Prostate gland (tissue), 2 donors: Measurements from ENCODE around the gene TOM1L2. TPM values are rescaled to one million over a fixed set of nuclear protein-coding genes. Genes with fewer than 3 reads are reported as not detected.

Source experiments
- DNase-seq: peaks from one replicate; pipeline ENCODE4 v3.0.0-alpha.2; 2019; ENCODE audit warnings: low spot score
- H3K27ac ChIP-seq, 2 donors: fragments of 200-600 bp; sonication (generic); 2 replicates each; pipeline ENCODE4 v1.5.1; 2017 to 2019
- H3K27me3 ChIP-seq: fragments of 200-600 bp; sonication (generic); replicated peaks from 2 replicates; pipeline ENCODE4 v1.5.1; 2019; ENCODE audit not compliant: insufficient read depth
- H3K36me3 ChIP-seq, 2 donors: fragments of 200-600 bp; sonication (generic); 1 replicate in 1 of 2; 2 replicates in 1 of 2; pipeline versions ENCODE4 v1.5.1 to v1.8.1; 2017 to 2019
- H3K4me1 ChIP-seq: fragments of 200-600 bp; sonication (generic); replicated peaks from 2 replicates; pipeline ENCODE4 v1.5.1; 2019
- H3K4me3 ChIP-seq, 2 donors: fragments of 200-600 bp; sonication (generic); 2 replicates each; pipeline ENCODE4 v1.5.1; 2017 to 2019
- H3K9me3 ChIP-seq: fragments of 200-600 bp; sonication (generic); 2 replicates; pipeline ENCODE4 v1.5.1; 2017
- POLR2A ChIP-seq: fragments of 450-650 bp; IDR thresholded peaks from one replicate; pipeline ENCODE4 v1.6.1; 2016; ENCODE audit warnings: antibody characterized with exemption, mild to moderate bottlenecking
- POLR2AphosphoS5 ChIP-seq: sonication (generic); formaldehyde crosslinking; IDR thresholded peaks from one replicate; pipeline ENCODE4 v1.6.1; 2017; ENCODE audit warnings: antibody characterized with exemption
- WGBS: methylation state at CpG from one replicate; pipeline ENCODE4 v1.1.5; 2018; 5-methylcytosine and 5-hydroxymethylcytosine counted together
- intact Hi-C: fragments of 100-400 bp; cut with DNase I; formaldehyde crosslinking; loops from one replicate; pipeline ENCODE4 v1.14.2; 2022
- total RNA-seq, 2 donors: library from RNA; depleted of rRNA; stranded (reverse); fragments of >200 nt; gene quantifications; one replicate each; pipeline ENCODE4 v1.1.0, GENCODE V29; 2016
- TF ChIP-seq, protein P1 (sequence below), 4 experiments: fragments of 200-600 bp in 2 of 4; fragments of 450-650 bp in 2 of 4; sonication (generic) in 2 of 4; IDR thresholded peaks; 1 replicate in 3 of 4; 2 replicates in 1 of 4; pipeline ENCODE4 v1.5.1; 2016 to 2019; ENCODE audit warnings: antibody characterized with exemption in 4 of 4, mild to moderate bottlenecking in 2 of 4, moderate library complexity in 2 of 4

TOM1L2 gene
- total RNA-seq, 2 donors from 2014 or later: 162 to 185 TPM

DNA sequence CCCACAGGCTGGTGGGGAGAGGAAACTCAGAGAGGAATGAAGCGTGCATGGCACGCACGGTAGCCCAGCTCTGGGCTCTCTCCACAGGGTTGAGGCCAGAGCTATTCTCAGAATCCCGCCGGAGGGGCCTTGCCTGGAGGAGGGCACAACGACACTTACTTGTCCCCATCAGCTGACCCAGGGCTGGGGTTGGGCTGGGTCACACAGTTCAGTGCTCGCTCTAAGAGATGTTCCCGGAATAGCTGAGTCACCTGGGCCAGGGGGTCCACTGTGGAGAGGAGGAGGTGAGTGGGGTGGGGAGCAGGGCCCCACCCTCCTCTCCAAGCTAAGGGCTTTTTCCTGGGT lies 157.2 kb downstream of the TOM1L2 start:
- Histone ChIP-seq H3K4me3 (no peak overlapping the region), H3K27me3 (no peaks in the 10 kb centered on the region), H3K36me3 (peaks cover 3 to 19% of the 10 kb centered on the region in 2 donors), H3K4me1 (peaks cover 44% of the 10 kb centered on the region), H3K9me3 (no peaks in the 10 kb centered on the region), H3K27ac (peak overlapping the region; percentile 80 to 94)
- TF ChIP-seq POLR2AphosphoS5: no peak
- no peak for TF ChIP-seq POLR2A
- TF ChIP-seq, protein P1, sequence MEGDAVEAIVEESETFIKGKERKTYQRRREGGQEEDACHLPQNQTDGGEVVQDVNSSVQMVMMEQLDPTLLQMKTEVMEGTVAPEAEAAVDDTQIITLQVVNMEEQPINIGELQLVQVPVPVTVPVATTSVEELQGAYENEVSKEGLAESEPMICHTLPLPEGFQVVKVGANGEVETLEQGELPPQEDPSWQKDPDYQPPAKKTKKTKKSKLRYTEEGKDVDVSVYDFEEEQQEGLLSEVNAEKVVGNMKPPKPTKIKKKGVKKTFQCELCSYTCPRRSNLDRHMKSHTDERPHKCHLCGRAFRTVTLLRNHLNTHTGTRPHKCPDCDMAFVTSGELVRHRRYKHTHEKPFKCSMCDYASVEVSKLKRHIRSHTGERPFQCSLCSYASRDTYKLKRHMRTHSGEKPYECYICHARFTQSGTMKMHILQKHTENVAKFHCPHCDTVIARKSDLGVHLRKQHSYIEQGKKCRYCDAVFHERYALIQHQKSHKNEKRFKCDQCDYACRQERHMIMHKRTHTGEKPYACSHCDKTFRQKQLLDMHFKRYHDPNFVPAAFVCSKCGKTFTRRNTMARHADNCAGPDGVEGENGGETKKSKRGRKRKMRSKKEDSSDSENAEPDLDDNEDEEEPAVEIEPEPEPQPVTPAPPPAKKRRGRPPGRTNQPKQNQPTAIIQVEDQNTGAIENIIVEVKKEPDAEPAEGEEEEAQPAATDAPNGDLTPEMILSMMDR (IDR thresholded peaks at IDR 0.05): no peak
- 68% methylated on average over 8 of the region's 8 CpGs for WGBS
- intact Hi-C loops: loop anchor here (5.0 to 10.0 kb wide), 2 partner anchors 102 to 220 kb away; partner anchors contain the start of genes ATPAF2 and GID4
- DNase-seq: no peak

DNA sequence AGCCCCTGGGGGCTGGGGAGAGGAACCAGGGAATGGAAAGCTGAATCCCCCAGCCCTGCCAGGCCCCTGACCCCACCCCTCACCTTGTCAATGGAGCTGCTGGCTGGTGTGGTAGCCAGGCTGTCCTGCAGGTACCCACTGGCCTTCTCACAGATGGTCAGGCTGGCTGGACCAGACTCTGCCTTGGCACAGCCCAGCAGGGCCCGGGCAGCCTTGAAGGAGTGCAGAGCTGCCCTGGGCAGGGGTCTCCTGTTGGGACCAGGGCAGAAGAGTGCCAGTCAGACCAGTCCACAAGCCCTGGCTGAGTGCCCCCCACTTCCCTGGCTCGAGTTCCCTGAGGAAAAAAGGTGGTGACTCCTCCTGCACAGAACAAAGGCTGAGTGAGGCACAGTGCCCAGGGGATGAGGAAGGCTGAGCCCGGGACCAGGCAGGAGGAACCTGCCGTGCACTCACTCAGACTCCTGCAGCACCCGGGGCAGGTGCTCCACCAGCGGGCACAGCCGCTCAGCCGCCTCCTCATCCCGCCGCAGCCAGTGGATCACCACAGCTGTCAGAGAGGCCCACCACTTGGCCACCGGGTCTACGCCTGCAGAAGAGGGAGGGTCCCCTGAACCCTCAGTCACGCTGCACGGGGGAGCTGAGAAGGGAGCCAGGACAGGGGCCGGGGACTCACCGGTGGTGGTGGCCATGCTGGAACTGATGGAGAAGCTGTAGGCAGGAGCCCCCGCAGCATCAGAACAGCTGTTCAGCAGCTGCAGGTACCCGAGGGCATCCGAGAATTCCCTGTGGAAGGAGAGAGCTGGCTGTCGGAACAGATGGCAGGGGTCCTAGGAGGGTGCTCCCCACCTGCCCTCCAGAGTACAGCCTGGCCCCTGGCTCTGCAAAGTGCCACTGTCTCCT lies 157.8 kb downstream of the TOM1L2 start:
- intact Hi-C loops: loop anchor here (5.0 to 10.0 kb wide), 2 partner anchors 103 to 220 kb away; partner anchors contain the start of genes ATPAF2 and GID4
- Histone ChIP-seq H3K27me3 (no peaks in the 10 kb centered on the region), H3K27ac (peak overlapping the region; percentile 80 to 94)

DNA sequence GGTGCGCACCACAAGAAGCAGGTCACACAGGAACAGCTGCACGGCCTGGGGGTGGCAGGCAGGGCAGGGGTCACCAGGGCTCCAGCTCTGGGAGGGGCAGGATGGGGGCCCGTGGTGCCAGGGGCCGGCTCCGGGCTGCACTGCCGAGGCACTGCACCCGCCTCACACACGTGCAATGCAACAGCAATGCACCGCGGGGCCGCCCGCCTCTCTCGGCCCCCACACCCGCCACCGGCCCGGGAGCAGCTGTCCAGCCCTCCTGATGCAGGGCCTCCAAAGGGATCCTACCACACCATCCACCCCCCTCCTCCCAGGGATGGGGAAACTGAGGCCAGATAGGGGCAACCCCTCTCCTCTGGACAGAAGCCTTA lies 158.5 kb downstream of the TOM1L2 start:
- Histone ChIP-seq H3K9me3 (no peaks in the 10 kb centered on the region), H3K4me1 (peaks cover 37% of the 10 kb centered on the region), H3K27ac (peak overlapping the region; percentile 80 to 94), H3K36me3 (peaks cover 3 to 12% of the 10 kb centered on the region in 2 donors), H3K27me3 (no peaks in the 10 kb centered on the region), H3K4me3 (no peak overlapping the region)
- WGBS: 81% methylated on average over 8 of the region's 16 CpGs
- no peak for TF ChIP-seq POLR2AphosphoS5
- TF ChIP-seq POLR2A: no peak
- TF ChIP-seq, protein P1 (IDR thresholded peaks at IDR 0.05): no peak
- intact Hi-C loops: loop anchor here (2.0 to 10.0 kb wide), 2 partner anchors 47 to 221 kb away; partner anchors contain the start of genes ATPAF2 and GID4
- no peak for DNase-seq

More for the DNA sequence above, 157.8 kb downstream of the TOM1L2 start:
- 57% methylated on average over 16 of the region's 20 CpGs for WGBS
- Histone ChIP-seq H3K36me3 (peaks cover 3 to 17% of the 10 kb centered on the region in 2 donors), H3K4me1 (peaks cover 43% of the 10 kb centered on the region), H3K9me3 (no peaks in the 10 kb centered on the region), H3K4me3 (no peak overlapping the region)
- TF ChIP-seq POLR2A (no peak), POLR2AphosphoS5 (no peak)
- TF ChIP-seq, protein P1 (IDR thresholded peaks at IDR 0.05): no peak
- no peak for DNase-seq

DNA sequence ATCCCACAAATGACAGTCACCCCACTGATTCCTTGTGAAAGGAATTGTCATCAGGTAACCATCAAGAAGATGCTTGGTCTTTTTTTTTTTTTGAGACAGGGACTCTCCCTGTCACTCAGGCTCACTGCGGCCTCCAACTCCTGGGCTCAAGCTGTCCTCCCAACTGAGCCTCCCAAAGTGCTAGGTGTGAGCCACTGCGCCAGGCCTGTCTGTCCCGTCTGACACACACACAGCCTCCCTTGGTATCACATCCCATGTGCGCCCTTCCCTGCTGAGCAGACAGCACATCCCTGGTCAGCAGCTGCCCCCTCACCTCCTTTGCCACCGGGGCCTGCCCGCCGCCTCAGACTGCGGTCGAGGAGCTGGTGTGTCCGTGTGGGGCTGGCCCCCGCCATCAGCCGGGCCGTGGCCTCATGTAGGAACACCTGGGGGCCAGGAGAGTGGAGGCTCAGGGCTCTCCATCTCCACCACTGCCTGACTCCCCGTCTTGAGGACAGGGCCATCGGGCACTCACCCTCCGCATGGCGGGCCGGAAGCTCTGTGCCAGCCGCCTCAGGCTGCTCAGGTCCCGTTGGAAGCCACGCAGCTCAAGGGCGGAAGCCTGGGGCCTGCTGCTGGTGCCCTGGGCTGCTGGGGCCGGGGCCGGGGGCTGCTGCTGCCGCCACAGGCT lies 159.0 kb downstream of the TOM1L2 start:
- 91% methylated on average over 25 of the region's 25 CpGs for WGBS
- H3K27ac ChIP-seq: peak overlapping the region; percentile 80 to 94
- peaks cover 31% of the 10 kb centered on the region for H3K4me1 ChIP-seq

More for the DNA sequence above, 159.0 kb downstream of the TOM1L2 start:
- TF ChIP-seq POLR2A: no peak
- TF ChIP-seq, protein P1 (IDR thresholded peaks at IDR 0.05): no peak
- no peak for DNase-seq
- intact Hi-C loops: loop anchor here (2.0 to 10.0 kb wide), 2 partner anchors 48 to 222 kb away; partner anchors contain the start of genes ATPAF2 and GID4
- H3K4me3 ChIP-seq: no peak overlapping the region
- H3K36me3 ChIP-seq: peaks cover 3 to 12% of the 10 kb centered on the region in 2 donors
- H3K27me3 ChIP-seq: no peaks in the 10 kb centered on the region
- no peaks in the 10 kb centered on the region for H3K9me3 ChIP-seq
